ENCODE data around the gene PCNX3.

- TF ChIP-seq GATA3 (IDR thresholded peaks at IDR 0.05; ENCODE audit: low read depth, low read length), result no peak
- TF ChIP-seq GATA2 (IDR thresholded peaks at IDR 0.05; ENCODE audit: low read depth, low read length), result no peak
Measured at GRCh38 chr11:65583589-65583988, 32.0 kb upstream of the PCNX3 start.

Data from SH-SY5Y (cell line).